Fibroblast of skin of left biceps (primary cell): Measurements from ENCODE around the gene PAGE3.

Experiments
- DNase-seq, 2 experiments: peaks; one replicate each; pipeline ENCODE4 v3.0.0-alpha.2; 2013; ENCODE audit warnings: low read depth in 2 of 2

The PAGE3 gene

GRCh38 chrX:55264816-55265215 is at the start of gene PAGE3:
Gene PAGE3, minus strand, starts transcription at chrX:55264916. Its CDS starts 1,013 bp downstream, at chrX:55263903.
- DNase-seq, result no peak

DNA sequence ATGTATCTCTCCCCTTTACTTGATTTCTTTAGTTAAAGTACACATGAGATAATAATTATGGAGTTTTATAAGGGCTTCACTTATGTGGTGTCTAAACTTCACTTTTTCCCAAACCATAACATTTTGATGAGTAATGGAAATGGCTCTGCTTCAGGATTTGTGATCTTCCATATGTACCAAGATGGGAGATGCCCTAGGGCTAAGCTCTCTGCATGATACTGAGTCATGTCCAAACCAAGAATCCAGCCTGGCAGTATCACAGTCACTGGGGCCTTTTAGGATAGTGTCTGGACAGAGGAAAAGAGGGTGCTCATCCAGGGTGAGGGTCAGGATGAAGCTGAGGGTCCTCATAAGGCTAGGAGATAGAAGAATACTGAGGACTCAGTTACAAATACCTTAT is 47.9 kb upstream of the PAGE3 start:
- no peak for DNase-seq

DNA sequence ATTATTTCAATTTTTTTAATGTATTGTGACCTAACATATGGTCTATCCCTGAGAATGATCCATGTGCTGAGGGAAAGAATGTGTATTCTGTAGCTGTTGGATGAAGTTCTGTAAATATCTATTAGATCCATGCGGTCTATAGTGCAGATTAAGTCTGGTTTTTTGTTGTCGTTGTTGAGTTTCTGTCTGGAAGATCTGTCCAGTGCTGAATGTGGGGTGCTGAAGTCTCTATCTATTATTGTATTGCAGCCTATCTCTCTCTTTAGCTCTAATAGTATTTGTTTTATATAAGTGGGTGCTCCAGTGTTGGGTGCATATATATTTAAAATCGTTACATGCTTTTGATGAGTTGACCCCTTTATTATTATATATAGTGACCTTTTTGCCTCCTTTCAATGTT is 26.2 kb upstream of the PAGE3 start:
- DNase-seq, result no peak

GRCh38 chrX:55279832-55280231 is 15.1 kb upstream of the PAGE3 start:
- no peak for DNase-seq

GRCh38 chrX:55260806-55261205 is 3.9 kb downstream of the PAGE3 start:
- DNase-seq, result no peak

- no peak for DNase-seq
These were observed 11.2 kb downstream of the PAGE3 start for GRCh38 chrX:55253528-55253927.

- DNase-seq, result no peak
These were observed 23.9 kb downstream of the PAGE3 start for GRCh38 chrX:55240788-55241340.

DNA sequence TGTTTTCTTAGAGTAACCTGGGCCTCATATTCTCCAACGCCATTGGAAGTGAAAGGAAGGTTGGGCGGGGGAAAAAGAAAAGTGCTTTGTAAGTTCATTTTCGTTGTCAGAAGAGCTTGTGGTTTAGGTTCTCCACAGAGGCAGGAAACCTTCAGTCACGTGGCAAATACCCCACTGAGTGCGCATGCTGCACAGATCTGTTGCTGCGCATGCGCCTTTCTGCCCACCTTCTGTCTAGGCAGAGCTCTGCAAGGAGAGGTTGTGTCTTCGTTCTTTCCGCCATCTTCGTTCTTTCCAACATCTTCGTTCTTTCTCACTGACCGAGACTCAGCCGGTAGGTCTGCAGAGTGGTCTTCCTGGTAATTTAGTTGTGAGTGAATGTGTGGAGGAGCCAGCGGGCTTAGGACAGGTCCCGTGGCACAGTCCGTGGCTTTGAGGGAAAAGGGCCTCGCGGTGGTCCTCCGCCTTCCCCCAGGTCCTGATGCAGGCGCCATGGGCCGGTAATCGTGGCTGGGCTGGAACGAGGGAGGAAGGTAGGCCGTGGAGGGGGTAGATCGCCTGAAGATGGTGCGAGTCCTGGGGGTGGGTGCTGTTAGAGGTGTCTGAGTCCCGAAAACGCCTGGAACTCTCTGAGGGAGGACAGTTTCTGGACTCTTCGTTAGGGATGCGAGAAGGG is 44.5 kb downstream of the PAGE3 start, which contains the start of gene PAGE5:
PAGE5 (plus strand) TSS at position 228 of the 676 bp plus-strand sequence. CDS start 1,037 bp downstream, outside the sequence.
- no peak for DNase-seq

GRCh38 chrX:55213381-55213780 is 51.3 kb downstream of the PAGE3 start:
- DNase-seq, result no peak

- no peak for DNase-seq
These were observed 53.6 kb downstream of the PAGE3 start for GRCh38 chrX:55210931-55211677.
